Thyroid gland (tissue), 4 donors: Measurements from ENCODE around the gene PSMG3. TPM values are rescaled to one million over a fixed set of nuclear protein-coding genes. Genes with fewer than 3 reads are reported as not detected.

Experiments used
- DNase-seq, 2 donors: peaks; one replicate each; pipeline ENCODE4 v3.0.0-alpha.2; 2019
- H3K27ac ChIP-seq, 3 donors: fragments of 200-600 bp; sonication (generic); 1 replicate in 2 of 3; 2 replicates in 1 of 3; pipeline ENCODE4 v1.5.1; 2016 to 2019; ENCODE audit warnings: mild to moderate bottlenecking in 1 of 3, moderate library complexity in 1 of 3
- H3K27me3 ChIP-seq: fragments of 200-600 bp; sonication (generic); one replicate; pipeline ENCODE4 v1.5.1; 2019
- H3K36me3 ChIP-seq, 2 donors: fragments of 200-600 bp; sonication (generic); one replicate each; pipeline ENCODE4 v1.5.1; 2016 to 2019
- H3K4me1 ChIP-seq, 2 donors: fragments of 200-600 bp; sonication (generic); one replicate each; pipeline ENCODE4 v1.5.1; 2017 to 2019
- H3K4me3 ChIP-seq, 3 donors: fragments of 200-600 bp; sonication (generic); replicated peaks in 1 of 3; 1 replicate in 2 of 3; 2 replicates in 1 of 3; pipeline ENCODE4 v1.5.1; 2016; ENCODE audit warnings: mild to moderate bottlenecking in 1 of 3
- H3K9me3 ChIP-seq: fragments of 200-600 bp; sonication (generic); one replicate; pipeline ENCODE4 v1.5.1; 2017
- POLR2A ChIP-seq, 2 donors: fragments of 450-650 bp; IDR thresholded peaks; one replicate each; pipeline ENCODE4 v1.6.1; 2017; ENCODE audit warnings: antibody characterized with exemption in 2 of 2, mild to moderate bottlenecking in 2 of 2, moderate library complexity in 1 of 2
- WGBS, 2 donors: methylation state at CpG; one replicate each; pipeline ENCODE4 v1.1.5; 2017; 5-methylcytosine and 5-hydroxymethylcytosine counted together
- intact Hi-C: fragments of 100-400 bp; cut with DNase I; formaldehyde crosslinking; loops from one replicate; pipeline ENCODE4 v1.15.1; 2023
- total RNA-seq, 4 donors: library from RNA; depleted of rRNA; stranded (reverse); fragments of >200 nt; gene quantifications; one replicate each; pipeline ENCODE4 v1.2.3, GENCODE V29; 2016
- TF ChIP-seq, protein P1 (sequence below), 6 experiments: fragments of 200-600 bp in 3 of 6; fragments of 450-650 bp in 3 of 6; sonication (generic) in 3 of 6; IDR thresholded peaks; one replicate each; pipeline ENCODE4 v1.5.1; 2016 to 2019; ENCODE audit warnings: antibody characterized with exemption in 6 of 6, mild to moderate bottlenecking in 2 of 6, inconsistent platforms in 1 of 6, moderate library complexity in 1 of 6

Gene PSMG3
- total RNA-seq, 4 donors from 2014 or later, result 28.1 to 65.6 (median 50.2) TPM

DNA sequence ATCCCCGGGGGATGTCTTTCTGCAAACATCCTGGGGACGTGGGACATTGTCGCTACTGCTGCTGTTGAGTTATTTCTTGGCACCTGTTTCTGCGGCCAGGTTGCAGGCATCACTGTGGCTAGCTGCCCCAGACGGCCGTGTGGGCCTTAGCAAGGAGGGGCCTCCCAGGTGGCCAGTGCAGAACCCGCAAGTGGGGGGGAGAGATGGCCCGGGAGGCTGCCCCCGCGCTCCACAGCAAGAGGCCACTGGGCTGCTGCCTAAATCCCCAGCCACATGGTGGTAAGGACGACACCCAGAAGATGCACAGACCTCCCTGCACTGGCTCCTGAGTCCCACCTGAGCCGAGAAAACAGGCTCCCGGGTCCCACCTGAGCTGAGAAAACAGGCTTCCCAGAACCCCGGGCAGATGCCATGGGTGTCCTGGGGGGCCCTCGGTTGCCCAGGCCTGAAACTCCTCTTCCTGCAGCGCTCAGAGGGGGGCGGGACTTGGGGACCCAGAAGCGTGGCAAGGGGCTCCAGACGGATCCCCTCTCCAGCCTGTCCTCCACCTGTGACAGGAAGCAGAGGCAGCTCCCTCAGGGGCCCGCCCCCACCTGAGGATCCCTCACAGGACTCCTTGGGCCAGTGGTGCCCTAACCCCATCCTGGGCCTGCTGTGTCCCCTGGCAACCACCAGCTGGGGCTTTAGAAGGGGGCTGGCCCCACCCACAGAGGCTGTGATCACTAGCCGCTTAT lies 40.3 kb downstream of the PSMG3 start:
- TF ChIP-seq POLR2A (IDR thresholded peaks at IDR 0.05), result no peak
- TF ChIP-seq, protein P1, sequence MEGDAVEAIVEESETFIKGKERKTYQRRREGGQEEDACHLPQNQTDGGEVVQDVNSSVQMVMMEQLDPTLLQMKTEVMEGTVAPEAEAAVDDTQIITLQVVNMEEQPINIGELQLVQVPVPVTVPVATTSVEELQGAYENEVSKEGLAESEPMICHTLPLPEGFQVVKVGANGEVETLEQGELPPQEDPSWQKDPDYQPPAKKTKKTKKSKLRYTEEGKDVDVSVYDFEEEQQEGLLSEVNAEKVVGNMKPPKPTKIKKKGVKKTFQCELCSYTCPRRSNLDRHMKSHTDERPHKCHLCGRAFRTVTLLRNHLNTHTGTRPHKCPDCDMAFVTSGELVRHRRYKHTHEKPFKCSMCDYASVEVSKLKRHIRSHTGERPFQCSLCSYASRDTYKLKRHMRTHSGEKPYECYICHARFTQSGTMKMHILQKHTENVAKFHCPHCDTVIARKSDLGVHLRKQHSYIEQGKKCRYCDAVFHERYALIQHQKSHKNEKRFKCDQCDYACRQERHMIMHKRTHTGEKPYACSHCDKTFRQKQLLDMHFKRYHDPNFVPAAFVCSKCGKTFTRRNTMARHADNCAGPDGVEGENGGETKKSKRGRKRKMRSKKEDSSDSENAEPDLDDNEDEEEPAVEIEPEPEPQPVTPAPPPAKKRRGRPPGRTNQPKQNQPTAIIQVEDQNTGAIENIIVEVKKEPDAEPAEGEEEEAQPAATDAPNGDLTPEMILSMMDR (IDR thresholded peaks at IDR 0.05), result no peak
- Histone ChIP-seq H3K4me1 (peaks cover 19 to 28% of the 10 kb centered on the region in 2 donors), H3K9me3 (no peaks in the 10 kb centered on the region), H3K4me3 (no peak overlapping the region), H3K27me3 (no peaks in the 10 kb centered on the region), H3K36me3 (no peaks in the 10 kb centered on the region), H3K27ac (no peak overlapping the region)
- WGBS, 2 donors, result 63 to 68% methylated on average over 4 to 20 of the region's 21 CpGs
- intact Hi-C loops, result no loop called here
- DNase-seq, result no peak

DNA sequence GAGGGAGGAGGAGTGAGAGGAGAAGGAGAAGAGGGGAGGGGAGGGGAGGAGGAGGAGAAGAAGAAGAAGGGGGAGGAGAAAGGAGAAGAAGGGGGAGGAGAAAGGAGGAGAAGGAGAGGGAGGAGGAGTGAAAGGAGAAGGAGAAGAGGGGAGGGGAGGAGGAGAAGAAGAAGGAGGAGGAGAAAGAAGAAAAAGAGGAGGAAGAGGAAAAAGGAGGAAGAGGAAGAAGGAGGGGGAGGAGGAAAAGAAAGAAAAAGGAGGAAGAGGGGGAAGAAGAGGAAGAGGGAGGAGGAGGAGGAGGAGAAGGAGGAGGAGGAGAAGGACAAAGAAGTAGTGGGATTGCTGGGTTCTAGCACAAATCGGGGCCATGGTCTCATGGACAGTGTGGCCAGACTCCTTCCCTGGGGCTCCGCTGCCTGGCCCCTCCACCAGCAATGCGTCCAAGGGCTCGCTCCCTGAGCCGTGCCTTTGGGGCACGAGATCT lies 43.5 kb downstream of the PSMG3 start:
- H3K27me3 ChIP-seq, result no peaks in the 10 kb centered on the region
- no peak overlapping the region for H3K4me3 ChIP-seq
- no peak overlapping the region for H3K27ac ChIP-seq
- peaks cover 0 to 1% of the 10 kb centered on the region in 2 donors for H3K4me1 ChIP-seq
- no peak for TF ChIP-seq POLR2A (IDR thresholded peaks at IDR 0.05)
- TF ChIP-seq, protein P1 (IDR thresholded peaks at IDR 0.05), result no peak
- no peaks in the 10 kb centered on the region for H3K9me3 ChIP-seq
- WGBS, 2 donors, result 47 to 48% methylated on average over 6 of the region's 6 CpGs
- no peaks in the 10 kb centered on the region for H3K36me3 ChIP-seq
- no peak for DNase-seq
- intact Hi-C loops, result no loop called here

DNA sequence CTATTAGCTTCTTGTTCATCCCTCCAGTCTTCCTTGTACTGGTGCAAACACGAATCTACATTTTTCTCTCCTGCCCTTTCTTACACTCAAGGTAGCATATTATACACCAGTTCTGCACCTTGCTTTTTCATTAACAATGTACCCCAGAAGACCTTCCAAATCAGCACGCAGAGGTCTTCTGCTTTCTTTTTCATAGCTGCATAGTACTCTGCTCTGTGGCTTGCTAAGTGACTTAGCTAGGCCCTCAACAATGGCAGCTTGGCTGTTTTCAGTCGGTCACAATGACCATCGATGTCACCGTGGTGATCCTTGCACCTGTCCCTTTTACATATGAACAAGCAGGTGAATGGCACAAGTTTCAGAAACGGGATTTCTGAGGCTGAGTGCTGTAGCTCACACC lies 44.4 kb downstream of the PSMG3 start:
- 91 to 96% methylated on average over 6 of the region's 6 CpGs for WGBS, 2 donors
- Histone ChIP-seq H3K9me3 (no peaks in the 10 kb centered on the region), H3K4me3 (no peak overlapping the region), H3K27me3 (no peaks in the 10 kb centered on the region), H3K4me1 (no peaks in the 10 kb centered on the region), H3K27ac (no peak overlapping the region), H3K36me3 (no peaks in the 10 kb centered on the region)
- TF ChIP-seq, protein P1 (IDR thresholded peaks at IDR 0.05), result no peak
- no peak for TF ChIP-seq POLR2A (IDR thresholded peaks at IDR 0.05)
- intact Hi-C loops, result no loop called here
- DNase-seq, result no peak

DNA sequence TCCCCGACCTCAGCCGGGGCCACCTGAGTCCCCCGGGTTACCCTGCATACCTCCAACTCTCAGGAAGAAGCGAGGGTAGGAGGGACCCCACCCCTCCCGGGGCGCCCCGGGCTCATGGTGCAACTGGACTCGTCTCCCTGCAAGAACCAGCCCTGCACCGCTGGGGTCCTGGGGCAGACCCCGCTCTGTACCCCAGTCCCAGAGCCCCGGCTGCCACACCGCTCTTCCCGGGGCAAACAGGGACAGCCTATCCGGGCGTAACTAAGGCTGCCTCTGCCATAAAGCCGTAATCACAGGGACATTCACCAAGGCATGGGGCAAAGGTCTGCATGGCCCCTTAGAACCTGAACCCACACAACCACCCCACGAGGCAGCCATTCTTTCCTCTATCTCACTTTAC lies 46.0 kb downstream of the PSMG3 start:
- Histone ChIP-seq H3K4me3 (no peak overlapping the region), H3K9me3 (no peaks in the 10 kb centered on the region), H3K27me3 (no peaks in the 10 kb centered on the region), H3K27ac (no peak overlapping the region), H3K4me1 (no peaks in the 10 kb centered on the region), H3K36me3 (no peaks in the 10 kb centered on the region)
- intact Hi-C loops, result no loop called here
- 71 to 85% methylated on average over 12 to 15 of the region's 17 CpGs for WGBS, 2 donors
- TF ChIP-seq, protein P1 (IDR thresholded peaks at IDR 0.05), result no peak
- TF ChIP-seq POLR2A (IDR thresholded peaks at IDR 0.05), result no peak
- no peak for DNase-seq

DNA sequence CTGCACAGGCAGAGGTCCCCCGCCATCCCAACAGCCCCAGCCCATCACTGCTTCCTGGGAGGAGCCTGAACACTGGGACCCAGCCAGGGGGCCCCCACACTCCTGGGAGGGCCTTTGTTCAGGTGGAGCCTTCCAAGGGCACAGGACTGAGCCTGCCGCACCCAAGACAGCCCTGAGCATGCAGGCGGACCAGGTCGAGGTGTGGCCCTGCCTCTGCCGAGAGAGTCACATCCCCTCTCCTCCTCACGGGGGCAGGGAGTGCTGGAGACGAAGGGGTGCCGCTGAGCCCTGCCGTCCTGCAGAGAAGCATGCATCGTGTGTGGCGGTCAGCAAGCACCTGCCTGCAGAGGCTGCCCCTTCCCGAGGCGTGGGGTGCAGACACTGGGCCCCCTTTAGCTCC lies 46.6 kb downstream of the PSMG3 start:
- TF ChIP-seq, protein P1 (IDR thresholded peaks at IDR 0.05), result no peak
- TF ChIP-seq POLR2A (IDR thresholded peaks at IDR 0.05), result no peak
- WGBS, 2 donors, result 28 to 57% methylated on average over 1 to 9 of the region's 13 CpGs
- no peak overlapping the region for H3K27ac ChIP-seq
- no peaks in the 10 kb centered on the region for H3K27me3 ChIP-seq
- H3K36me3 ChIP-seq, result no peaks in the 10 kb centered on the region
- H3K4me3 ChIP-seq, result no peak overlapping the region
- H3K9me3 ChIP-seq, result no peaks in the 10 kb centered on the region
- no peak for DNase-seq
- no peaks in the 10 kb centered on the region for H3K4me1 ChIP-seq
- intact Hi-C loops, result no loop called here
